ENCODE results near the gene TES. TPM values are rescaled to one million over a fixed set of nuclear protein-coding genes. Genes with fewer than 3 reads are reported as not detected.

Gene TES
- total RNA-seq, 6 experiments from 2014 or later: 6.0 to 22.3 (median 12.5) TPM

- no peak overlapping the region for H3K27ac ChIP-seq
- peaks cover 0 to 9% (median 0%) of the 10 kb centered on the region in 4 donors for H3K4me1 ChIP-seq
- 65% methylated on average over 1 of the region's 1 CpG for WGBS (ENCODE audit: insufficient coverage, low coverage, low lambda C conversion rate, missing lambda C conversion rate)
- H3K36me3 ChIP-seq: no peaks in the 10 kb centered on the region
- H3K9me3 ChIP-seq: no peaks in the 10 kb centered on the region
- TF ChIP-seq POLR2A (IDR thresholded peaks at IDR 0.05) (no peak), CTCF (IDR thresholded peaks at IDR 0.05) (no peak)
- H3K4me3 ChIP-seq: no peak overlapping the region
- intact Hi-C loops (cut with DNase I): no loop called here
- no peaks in the 10 kb centered on the region for H3K27me3 ChIP-seq
- DNase-seq: no peak
- no peak for ATAC-seq
Measured at GRCh38 chr7:116208919-116209318, 1.4 kb upstream of the TES start.

GRCh38 chr7:116209561-116210070 is 723 bp upstream of the TES start:
- no peak for ATAC-seq

GRCh38 chr7:116211006-116211912 is 920 bp downstream of the TES start:
- H3K4me3 ChIP-seq: peak overlapping the region; percentile 68 to 79 (median 79)
- H3K36me3 ChIP-seq: no peaks in the 10 kb centered on the region
- H3K9me3 ChIP-seq: no peaks in the 10 kb centered on the region
- ATAC-seq: peak; percentile 72 to 90 (median 78)
- TF ChIP-seq CTCF (IDR thresholded peaks at IDR 0.05) (no peak), POLR2A (IDR thresholded peaks at IDR 0.05) (peak; percentile 87)
- H3K27me3 ChIP-seq: no peaks in the 10 kb centered on the region
- H3K4me1 ChIP-seq: peaks cover 0 to 9% (median 0%) of the 10 kb centered on the region in 4 donors
- H3K27ac ChIP-seq: peak overlapping the region; percentile 66 to 86 (median 81)
- DNase-seq: peak; percentile 70 to 79 (median 77)
- WGBS (ENCODE audit: insufficient coverage, low coverage, low lambda C conversion rate, missing lambda C conversion rate): 9% methylated on average over 15 of the region's 27 CpGs
- intact Hi-C loops (cut with DNase I): no loop called here

More at GRCh38 chr7:116209561-116210070, 723 bp upstream of the TES start:
- H3K27me3 ChIP-seq: no peaks in the 10 kb centered on the region
- DNase-seq: no peak
- intact Hi-C loops (cut with DNase I): no loop called here
- 88% methylated on average over 6 of the region's 6 CpGs for WGBS (ENCODE audit: insufficient coverage, low coverage, low lambda C conversion rate, missing lambda C conversion rate)
- no peaks in the 10 kb centered on the region for H3K36me3 ChIP-seq
- peaks cover 0 to 9% (median 0%) of the 10 kb centered on the region in 4 donors for H3K4me1 ChIP-seq
- TF ChIP-seq CTCF (IDR thresholded peaks at IDR 0.05): no peak
- no peak for TF ChIP-seq POLR2A (IDR thresholded peaks at IDR 0.05)
- H3K4me3 ChIP-seq: no peak overlapping the region
- no peaks in the 10 kb centered on the region for H3K9me3 ChIP-seq
- H3K27ac ChIP-seq: no peak overlapping the region

DNA sequence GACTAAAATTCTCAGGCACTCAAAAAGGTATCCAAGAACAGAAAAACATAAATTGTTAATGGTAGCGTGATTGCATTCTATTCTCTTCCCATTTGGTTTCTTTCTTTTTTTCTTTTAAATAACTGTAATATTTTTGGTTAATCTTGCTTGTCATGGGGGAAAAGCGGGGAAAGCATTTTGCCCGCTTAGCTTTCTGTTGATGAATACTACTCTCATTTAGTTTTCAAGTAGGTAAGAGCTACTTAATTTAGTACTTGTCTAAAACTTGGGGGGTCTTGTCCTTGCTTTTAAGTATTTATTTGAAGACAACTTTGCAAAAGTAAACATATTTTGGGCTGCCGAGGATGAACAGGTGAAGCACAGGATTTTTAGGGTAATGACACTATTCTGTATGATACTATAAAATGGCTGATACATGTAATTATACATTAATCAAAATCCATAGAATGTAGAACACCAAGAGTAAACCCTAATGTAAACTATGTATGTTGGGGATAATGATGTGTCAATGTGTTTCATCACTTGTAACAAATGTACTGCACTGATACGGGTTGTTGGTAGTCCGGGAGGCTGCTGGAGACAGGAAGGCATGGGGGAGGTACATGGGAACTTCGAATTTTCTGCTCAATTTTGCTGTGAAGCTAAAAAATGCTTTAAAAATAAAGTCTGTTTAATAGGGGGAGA is 1.7 kb downstream of the TES start:
- ATAC-seq: no peak
- H3K4me1 ChIP-seq: peaks cover 0 to 16% (median 0%) of the 10 kb centered on the region in 4 donors
- H3K27ac ChIP-seq: no peak overlapping the region
- H3K36me3 ChIP-seq: no peaks in the 10 kb centered on the region
- H3K27me3 ChIP-seq: no peaks in the 10 kb centered on the region
- intact Hi-C loops (cut with DNase I): no loop called here
- no peaks in the 10 kb centered on the region for H3K9me3 ChIP-seq
- no peak for DNase-seq
- TF ChIP-seq POLR2A (IDR thresholded peaks at IDR 0.05) (no peak), CTCF (IDR thresholded peaks at IDR 0.05) (no peak)
- WGBS (ENCODE audit: insufficient coverage, low coverage, low lambda C conversion rate, missing lambda C conversion rate): 53% methylated on average over 7 of the region's 7 CpGs
- H3K4me3 ChIP-seq: peak overlapping the region in 2 of 3 donors; percentile 68 to 79

All from right lobe of liver (tissue), 6 donors.